ENCODE data around the gene SLIRP.

DNA sequence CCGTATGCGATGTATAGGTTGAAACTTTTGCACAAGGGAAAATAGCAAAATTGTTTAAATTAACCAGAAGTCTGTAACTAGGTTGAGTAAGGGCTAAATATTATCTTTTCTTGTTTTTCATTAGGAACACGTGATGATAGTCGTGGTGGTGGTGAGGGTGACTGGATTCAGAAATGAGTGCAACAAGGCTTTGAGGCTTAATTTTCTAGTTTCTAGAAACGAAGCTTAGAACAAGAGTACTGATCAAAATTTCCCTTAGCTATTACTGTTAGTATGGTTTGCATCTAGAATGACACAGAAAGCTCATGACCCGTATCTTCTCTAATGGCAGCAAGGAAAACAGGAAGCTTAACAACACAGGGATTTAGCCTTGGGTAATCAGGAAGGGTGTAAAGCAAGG lies 7.0 kb downstream of the SLIRP start:
- TF ChIP-seq, protein P1, sequence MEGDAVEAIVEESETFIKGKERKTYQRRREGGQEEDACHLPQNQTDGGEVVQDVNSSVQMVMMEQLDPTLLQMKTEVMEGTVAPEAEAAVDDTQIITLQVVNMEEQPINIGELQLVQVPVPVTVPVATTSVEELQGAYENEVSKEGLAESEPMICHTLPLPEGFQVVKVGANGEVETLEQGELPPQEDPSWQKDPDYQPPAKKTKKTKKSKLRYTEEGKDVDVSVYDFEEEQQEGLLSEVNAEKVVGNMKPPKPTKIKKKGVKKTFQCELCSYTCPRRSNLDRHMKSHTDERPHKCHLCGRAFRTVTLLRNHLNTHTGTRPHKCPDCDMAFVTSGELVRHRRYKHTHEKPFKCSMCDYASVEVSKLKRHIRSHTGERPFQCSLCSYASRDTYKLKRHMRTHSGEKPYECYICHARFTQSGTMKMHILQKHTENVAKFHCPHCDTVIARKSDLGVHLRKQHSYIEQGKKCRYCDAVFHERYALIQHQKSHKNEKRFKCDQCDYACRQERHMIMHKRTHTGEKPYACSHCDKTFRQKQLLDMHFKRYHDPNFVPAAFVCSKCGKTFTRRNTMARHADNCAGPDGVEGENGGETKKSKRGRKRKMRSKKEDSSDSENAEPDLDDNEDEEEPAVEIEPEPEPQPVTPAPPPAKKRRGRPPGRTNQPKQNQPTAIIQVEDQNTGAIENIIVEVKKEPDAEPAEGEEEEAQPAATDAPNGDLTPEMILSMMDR (IDR thresholded peaks at IDR 0.05): no peak
- TF ChIP-seq POLR2A (IDR thresholded peaks at IDR 0.05) (no peak), POLR2AphosphoS5 (IDR thresholded peaks at IDR 0.05; ENCODE audit: insufficient read depth in 1 of 2, low read depth in 1 of 2) (no peak)
